HG03558 (cell line): ENCODE results near the gene C19orf73.

Experiments
- ATAC-seq: cut with Tn5 transposase; IDR thresholded peaks from one replicate; pipeline ENCODE4 v1.9.1; 2021; ENCODE audit warnings: moderate number of reproducible peaks; ENCODE audit not compliant: unreplicated experiment; ENCODE audit errors: extremely low read depth

C19orf73 gene

GRCh38 chr19:49071860-49072547 is 46.9 kb downstream of the C19orf73 start:
- ATAC-seq: no peak

- no peak for ATAC-seq
Measured at GRCh38 chr19:49070416-49070815, 48.5 kb downstream of the C19orf73 start.

DNA sequence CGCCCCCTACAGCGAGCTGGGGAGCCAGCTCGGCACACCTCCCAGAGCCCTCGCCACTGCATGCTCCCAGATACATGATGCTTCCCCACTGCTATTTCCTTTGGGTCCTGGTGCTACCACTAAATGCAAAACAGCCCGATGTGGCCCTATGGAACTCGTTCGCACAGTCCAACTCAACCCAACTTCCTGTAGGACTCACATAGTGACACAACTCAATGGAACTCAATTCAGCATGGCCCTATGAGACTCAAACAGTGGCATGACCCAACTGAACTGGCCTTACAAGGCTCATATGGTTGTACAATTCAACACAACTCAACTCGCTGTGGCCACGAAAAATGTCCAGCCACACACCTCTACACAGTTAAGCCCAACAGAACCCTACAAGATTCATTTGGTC is 49.9 kb downstream of the C19orf73 start:
- no peak for ATAC-seq
